Type B pancreatic cell (in vitro differentiated cells): ENCODE results near the gene PLCE1. TPM values are rescaled to one million over a fixed set of nuclear protein-coding genes. Genes with fewer than 3 reads are reported as not detected.

Experiments
- DNase-seq: peaks from one replicate; pipeline ENCODE4 v3.0.0; 2021; ENCODE audit warnings: mixed read lengths; ENCODE audit not compliant: unreplicated experiment; ENCODE audit errors: extremely low spot score
- H3K27ac Mint-ChIP-seq: 2 replicates; pipeline ENCODE4 v1.8.0; 2021; ENCODE audit warnings: mild to moderate bottlenecking, mixed read lengths
- H3K27me3 Mint-ChIP-seq: 2 replicates; pipeline ENCODE4 v1.8.0; 2021; ENCODE audit warnings: mixed read lengths
- H3K36me3 Mint-ChIP-seq: 2 replicates; pipeline ENCODE4 v1.8.0; 2021; ENCODE audit warnings: mixed read lengths
- H3K4me1 Mint-ChIP-seq: one replicate; pipeline ENCODE4 v1.8.0; 2021; ENCODE audit warnings: mixed read lengths; ENCODE audit not compliant: unreplicated experiment
- H3K4me3 Mint-ChIP-seq: 2 replicates; pipeline ENCODE4 v1.8.0; 2021; ENCODE audit warnings: mild to moderate bottlenecking, mixed read lengths
- H3K9me3 Mint-ChIP-seq: 2 replicates; pipeline ENCODE4 v1.8.0; 2021; ENCODE audit warnings: mixed read lengths
- long read RNA-seq: library from polyadenylated mRNA; unstranded; transcript quantifications from one replicate; pipeline ENCODE4 v2.0.0, GENCODE V29; 2020
- total RNA-seq: library from RNA; stranded (reverse); gene quantifications from 2 replicates; pipeline ENCODE4 v1.2.1, GENCODE V29; 2021; ENCODE audit warnings: low replicate concordance
- TF ChIP-seq, protein P1 (sequence below): fragments of 200-600 bp; sonication (generic); conservative IDR thresholded peaks from 2 replicates; pipeline ENCODE4 v1.5.0; 2021; ENCODE audit warnings: antibody characterized with exemption, mild to moderate bottlenecking

PLCE1 gene
- 5.3 and 7.8 TPM in 2 replicates for total RNA-seq
- long read RNA-seq, partial matches to known transcripts = 11 of 19 reads
- long read RNA-seq, other reads (novel, unspliced or antisense) = 8 of 19 reads

DNA sequence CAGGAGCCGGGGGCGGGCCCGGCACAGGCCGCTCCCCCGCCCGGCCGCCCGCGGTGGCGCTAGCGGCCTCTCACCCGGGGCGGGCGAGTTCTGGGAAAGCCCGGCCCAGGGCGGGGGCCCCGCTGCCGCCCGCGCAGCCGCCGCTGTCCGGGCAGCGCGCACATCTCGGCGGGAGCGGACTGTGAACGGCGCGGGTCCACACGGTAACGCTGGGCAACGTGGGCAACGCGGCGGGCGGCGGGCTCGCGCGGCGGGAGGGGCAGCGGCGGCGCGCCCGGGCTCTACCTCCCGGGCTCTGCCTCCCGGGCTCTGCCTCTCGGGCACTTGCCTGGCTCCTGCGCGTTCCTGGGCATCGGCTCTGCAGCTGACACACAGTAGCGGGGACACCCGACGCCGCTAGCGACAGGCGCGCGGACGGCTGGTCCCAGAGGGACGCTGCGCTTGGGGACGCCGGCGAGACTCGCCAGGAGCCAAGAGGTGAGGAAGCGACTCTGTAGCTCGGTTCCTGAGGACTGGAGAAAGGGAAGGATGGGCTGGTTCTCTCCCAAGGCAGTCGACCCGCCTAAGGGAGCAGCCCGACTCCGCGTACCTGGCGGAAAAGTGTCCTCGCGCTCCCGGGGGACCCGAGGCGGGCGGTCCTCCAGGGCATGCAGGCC is at the start of gene PLCE1:
Gene PLCE1, plus strand, starts transcription at position 150 of the 656 bp plus-strand sequence. CDS start 37,116 bp downstream, outside the sequence.
- H3K27me3 Mint-ChIP-seq = peaks cover 55% of the 10 kb centered on the region
- TF ChIP-seq, protein P1, sequence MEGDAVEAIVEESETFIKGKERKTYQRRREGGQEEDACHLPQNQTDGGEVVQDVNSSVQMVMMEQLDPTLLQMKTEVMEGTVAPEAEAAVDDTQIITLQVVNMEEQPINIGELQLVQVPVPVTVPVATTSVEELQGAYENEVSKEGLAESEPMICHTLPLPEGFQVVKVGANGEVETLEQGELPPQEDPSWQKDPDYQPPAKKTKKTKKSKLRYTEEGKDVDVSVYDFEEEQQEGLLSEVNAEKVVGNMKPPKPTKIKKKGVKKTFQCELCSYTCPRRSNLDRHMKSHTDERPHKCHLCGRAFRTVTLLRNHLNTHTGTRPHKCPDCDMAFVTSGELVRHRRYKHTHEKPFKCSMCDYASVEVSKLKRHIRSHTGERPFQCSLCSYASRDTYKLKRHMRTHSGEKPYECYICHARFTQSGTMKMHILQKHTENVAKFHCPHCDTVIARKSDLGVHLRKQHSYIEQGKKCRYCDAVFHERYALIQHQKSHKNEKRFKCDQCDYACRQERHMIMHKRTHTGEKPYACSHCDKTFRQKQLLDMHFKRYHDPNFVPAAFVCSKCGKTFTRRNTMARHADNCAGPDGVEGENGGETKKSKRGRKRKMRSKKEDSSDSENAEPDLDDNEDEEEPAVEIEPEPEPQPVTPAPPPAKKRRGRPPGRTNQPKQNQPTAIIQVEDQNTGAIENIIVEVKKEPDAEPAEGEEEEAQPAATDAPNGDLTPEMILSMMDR = no peak

DNA sequence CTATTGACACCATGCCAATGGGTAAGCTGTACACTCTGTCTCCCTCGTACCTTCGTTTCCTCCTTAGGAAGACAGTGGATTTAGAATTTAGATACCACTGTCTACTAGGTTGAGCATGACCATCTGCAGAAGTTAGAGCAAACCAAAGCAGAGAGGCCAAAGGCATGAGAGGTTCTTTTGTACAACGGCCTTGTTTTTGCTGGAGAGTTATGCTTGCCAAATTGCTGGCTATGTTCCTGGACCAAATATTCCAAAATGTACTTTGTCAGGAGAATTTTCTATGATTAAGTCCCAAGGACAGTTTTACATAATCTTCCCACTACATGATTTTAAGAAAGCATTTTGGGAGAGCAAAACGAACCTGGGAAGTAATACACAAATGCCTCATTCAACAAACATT is 47.9 kb upstream of the PLCE1 start:
- no peak for DNase-seq
- no peak overlapping the region for H3K27ac Mint-ChIP-seq
- no peaks in the 10 kb centered on the region for H3K9me3 Mint-ChIP-seq
- TF ChIP-seq, protein P1 = no peak
- H3K4me1 Mint-ChIP-seq = peaks cover 22% of the 10 kb centered on the region
- no peaks in the 10 kb centered on the region for H3K27me3 Mint-ChIP-seq
- H3K36me3 Mint-ChIP-seq = no peaks in the 10 kb centered on the region
- H3K4me3 Mint-ChIP-seq = no peak overlapping the region

More for the DNA sequence above, at the start of gene PLCE1:
- H3K9me3 Mint-ChIP-seq = peaks cover 6% of the 10 kb centered on the region
- H3K27ac Mint-ChIP-seq = peak within 1 kb of the TSS; percentile 12
- H3K36me3 Mint-ChIP-seq = peaks cover 8% of the 10 kb centered on the region
- DNase-seq = peak; percentile 72
- peak within 1 kb of the TSS; percentile 87 for H3K4me3 Mint-ChIP-seq
- H3K4me1 Mint-ChIP-seq = peaks cover 34% of the 10 kb centered on the region

DNA sequence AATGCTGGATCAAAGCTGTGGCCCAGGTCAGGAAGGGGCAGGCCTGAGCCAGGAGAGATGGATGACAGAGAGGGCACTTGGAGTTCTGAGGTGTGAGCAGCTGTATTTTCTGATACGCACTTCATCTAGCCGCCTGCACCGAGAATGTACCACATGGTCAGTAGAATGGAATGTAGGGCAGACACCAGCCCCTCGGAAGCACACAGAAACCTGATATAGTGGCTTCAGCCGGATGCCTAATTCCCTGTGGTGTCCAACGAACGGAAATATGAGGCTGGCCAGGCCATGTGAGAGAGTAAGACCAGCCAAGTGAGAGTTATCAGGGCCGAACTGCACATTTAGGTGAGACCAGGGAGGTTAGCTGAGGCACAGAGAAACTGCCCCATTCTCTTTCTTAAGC is 46.7 kb upstream of the PLCE1 start:
- TF ChIP-seq, protein P1 = no peak
- peak overlapping the region; percentile 14 for H3K4me3 Mint-ChIP-seq
- peaks cover 26% of the 10 kb centered on the region for H3K4me1 Mint-ChIP-seq
- no peaks in the 10 kb centered on the region for H3K27me3 Mint-ChIP-seq
- DNase-seq = no peak
- H3K9me3 Mint-ChIP-seq = no peaks in the 10 kb centered on the region
- no peaks in the 10 kb centered on the region for H3K36me3 Mint-ChIP-seq
- no peak overlapping the region for H3K27ac Mint-ChIP-seq

DNA sequence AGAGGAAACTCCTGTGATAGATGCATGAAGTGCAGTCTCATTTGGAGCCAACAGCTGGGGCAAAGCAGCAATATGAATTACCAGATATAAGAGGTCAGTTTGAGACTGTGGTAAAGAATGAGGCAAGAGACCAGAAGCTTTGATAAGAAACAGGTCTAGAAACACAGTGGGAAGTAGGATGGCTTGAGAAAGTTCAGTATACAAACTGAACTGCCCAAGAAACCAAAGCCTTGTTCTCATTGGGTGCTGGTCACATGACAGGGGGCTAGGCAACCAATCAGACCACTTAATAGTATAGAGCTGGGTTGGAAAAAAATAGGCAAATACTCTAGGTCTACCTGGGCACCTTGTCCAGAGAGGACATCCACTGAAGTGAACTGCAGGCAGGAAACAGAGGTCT is 46.2 kb upstream of the PLCE1 start:
- H3K4me1 Mint-ChIP-seq = peaks cover 27% of the 10 kb centered on the region
- no peak overlapping the region for H3K27ac Mint-ChIP-seq
- no peaks in the 10 kb centered on the region for H3K27me3 Mint-ChIP-seq
- no peaks in the 10 kb centered on the region for H3K9me3 Mint-ChIP-seq
- H3K4me3 Mint-ChIP-seq = no peak overlapping the region
- TF ChIP-seq, protein P1 = no peak
- no peaks in the 10 kb centered on the region for H3K36me3 Mint-ChIP-seq
- no peak for DNase-seq

DNA sequence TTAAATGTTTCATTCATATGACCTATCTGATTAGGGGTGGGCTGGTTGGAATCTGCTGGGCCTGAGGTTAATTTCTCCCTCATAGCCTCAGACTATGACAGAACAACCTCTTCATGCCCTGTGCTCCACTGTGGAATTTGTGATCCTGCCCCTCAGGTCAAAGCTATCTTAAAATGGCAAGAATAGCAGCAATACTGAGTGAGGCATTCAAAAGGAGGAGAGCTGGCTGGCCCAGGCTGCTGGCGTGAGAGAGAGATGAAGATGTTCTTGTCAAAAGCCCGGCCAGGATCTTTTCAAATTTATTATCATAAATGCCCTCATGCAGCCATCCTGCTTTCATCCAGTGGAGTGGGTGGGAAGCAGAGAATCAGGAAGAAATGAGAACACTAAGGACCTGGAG is 41.8 kb upstream of the PLCE1 start:
- Mint-ChIP-seq H3K9me3 (no peaks in the 10 kb centered on the region), H3K4me3 (no peak overlapping the region), H3K36me3 (no peaks in the 10 kb centered on the region), H3K4me1 (peaks cover 13% of the 10 kb centered on the region), H3K27me3 (no peaks in the 10 kb centered on the region), H3K27ac (peak overlapping the region; percentile 32)
- DNase-seq = no peak
- TF ChIP-seq, protein P1 = no peak
